AG10803 (cell line): Measurements from ENCODE around the gene CASZ1.
A peak's percentile ranks its signal among the peaks of the same experiment; 100 is the strongest.

Source experiments
- DNase-seq: peaks from one replicate; pipeline ENCODE4 v3.0.0; 2010; ENCODE audit warnings: low read depth
- H3K4me3 ChIP-seq: 2 replicates; pipeline ENCODE4 v1.5.1; 2011; ENCODE audit warnings: mild to moderate bottlenecking, low read length, control low read depth
- TF ChIP-seq, protein P1 (sequence below): conservative IDR thresholded peaks from 2 replicates; pipeline ENCODE4 v1.5.1; 2011; ENCODE audit warnings: mild to moderate bottlenecking, low read length, control low read depth, inconsistent platforms

The CASZ1 gene

DNA sequence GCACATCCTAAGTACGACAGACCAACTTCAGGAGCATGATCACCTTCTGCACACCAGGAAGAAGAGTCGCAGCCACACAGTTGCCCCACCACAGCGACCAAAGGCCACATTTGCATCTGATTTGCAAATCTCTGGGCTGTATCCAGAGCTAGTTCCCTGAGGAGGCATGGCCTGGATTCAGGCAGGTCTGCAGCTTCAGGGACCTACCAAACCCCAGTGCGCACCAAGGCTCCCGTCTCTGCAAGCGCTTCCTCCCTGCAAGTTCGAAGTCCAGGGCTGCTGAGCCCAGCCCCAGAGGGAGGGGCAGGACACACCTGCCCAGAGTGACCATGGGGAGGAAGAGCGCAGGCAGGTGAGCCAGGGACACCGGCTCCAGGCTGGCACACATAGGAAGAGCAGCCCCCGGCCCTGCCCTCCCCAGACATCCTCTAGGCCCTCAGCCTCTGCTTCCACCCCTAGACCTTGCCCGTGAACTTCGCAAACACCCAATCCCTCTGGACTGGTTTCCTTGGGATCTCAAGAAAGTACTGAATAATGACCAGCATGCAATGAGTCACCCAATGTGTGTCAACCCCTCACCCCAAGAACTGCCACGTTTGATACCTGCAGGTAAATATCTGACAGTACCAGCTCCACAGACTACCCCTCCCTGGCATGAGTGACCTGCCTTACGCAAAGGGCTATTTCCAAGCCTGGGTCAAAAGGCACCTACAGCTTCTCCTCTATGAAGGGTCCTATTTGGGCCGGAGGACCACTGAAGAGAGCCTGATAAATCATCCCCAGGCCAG is 36.8 kb downstream of the CASZ1 start:
- TF ChIP-seq, protein P1, sequence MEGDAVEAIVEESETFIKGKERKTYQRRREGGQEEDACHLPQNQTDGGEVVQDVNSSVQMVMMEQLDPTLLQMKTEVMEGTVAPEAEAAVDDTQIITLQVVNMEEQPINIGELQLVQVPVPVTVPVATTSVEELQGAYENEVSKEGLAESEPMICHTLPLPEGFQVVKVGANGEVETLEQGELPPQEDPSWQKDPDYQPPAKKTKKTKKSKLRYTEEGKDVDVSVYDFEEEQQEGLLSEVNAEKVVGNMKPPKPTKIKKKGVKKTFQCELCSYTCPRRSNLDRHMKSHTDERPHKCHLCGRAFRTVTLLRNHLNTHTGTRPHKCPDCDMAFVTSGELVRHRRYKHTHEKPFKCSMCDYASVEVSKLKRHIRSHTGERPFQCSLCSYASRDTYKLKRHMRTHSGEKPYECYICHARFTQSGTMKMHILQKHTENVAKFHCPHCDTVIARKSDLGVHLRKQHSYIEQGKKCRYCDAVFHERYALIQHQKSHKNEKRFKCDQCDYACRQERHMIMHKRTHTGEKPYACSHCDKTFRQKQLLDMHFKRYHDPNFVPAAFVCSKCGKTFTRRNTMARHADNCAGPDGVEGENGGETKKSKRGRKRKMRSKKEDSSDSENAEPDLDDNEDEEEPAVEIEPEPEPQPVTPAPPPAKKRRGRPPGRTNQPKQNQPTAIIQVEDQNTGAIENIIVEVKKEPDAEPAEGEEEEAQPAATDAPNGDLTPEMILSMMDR, result no peak
- no peak overlapping the region for H3K4me3 ChIP-seq
- no peak for DNase-seq

DNA sequence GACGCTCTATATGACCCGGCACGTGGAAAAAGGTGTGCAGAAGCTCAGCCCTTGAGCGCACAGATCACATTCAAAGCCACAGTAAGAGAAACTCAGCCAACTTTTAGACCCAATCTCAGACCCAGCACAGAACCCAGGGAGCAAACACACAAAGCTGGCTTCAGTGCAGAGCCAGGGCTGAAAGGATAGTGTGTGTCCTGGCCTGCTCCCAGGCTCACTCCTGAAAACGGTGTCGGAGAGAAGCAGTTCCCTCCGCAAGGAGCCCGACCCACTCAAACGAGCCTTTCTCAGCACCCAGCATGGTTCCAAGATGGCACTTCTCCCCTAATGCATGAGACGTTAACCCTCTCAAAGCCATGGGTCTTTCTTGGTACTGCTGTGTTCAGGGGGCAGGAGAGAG is 39.6 kb downstream of the CASZ1 start:
- no peak overlapping the region for H3K4me3 ChIP-seq
- no peak for DNase-seq
- TF ChIP-seq, protein P1, result no peak

DNA sequence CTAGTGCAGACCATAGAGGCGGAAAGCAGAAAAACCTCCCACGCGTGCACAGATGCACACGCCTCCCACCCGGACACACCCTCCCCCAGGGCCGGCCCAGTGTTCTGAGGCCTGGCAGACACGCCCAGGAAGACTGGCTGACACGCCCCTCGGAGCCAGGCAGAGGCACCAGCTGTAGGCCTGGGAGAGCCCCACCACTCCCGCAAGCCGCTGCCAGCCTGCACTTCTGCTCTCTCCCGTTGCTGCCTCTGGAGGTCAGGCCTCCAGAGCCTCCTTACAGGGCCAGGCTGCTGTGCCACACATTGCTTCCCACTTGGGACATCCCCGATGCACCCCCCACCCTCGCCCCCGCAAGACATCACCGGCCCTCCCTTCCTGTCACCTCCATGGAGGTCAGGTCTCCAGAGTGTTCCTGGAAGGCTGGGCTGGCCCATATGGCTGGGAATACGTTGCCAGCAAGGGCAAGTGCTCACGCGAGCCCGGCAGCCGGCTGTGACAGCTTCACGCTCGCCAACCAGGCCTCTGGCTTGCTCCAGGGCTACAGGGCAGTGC is 40.4 kb downstream of the CASZ1 start:
- peak; percentile 32 for DNase-seq
- TF ChIP-seq, protein P1, result no peak

DNA sequence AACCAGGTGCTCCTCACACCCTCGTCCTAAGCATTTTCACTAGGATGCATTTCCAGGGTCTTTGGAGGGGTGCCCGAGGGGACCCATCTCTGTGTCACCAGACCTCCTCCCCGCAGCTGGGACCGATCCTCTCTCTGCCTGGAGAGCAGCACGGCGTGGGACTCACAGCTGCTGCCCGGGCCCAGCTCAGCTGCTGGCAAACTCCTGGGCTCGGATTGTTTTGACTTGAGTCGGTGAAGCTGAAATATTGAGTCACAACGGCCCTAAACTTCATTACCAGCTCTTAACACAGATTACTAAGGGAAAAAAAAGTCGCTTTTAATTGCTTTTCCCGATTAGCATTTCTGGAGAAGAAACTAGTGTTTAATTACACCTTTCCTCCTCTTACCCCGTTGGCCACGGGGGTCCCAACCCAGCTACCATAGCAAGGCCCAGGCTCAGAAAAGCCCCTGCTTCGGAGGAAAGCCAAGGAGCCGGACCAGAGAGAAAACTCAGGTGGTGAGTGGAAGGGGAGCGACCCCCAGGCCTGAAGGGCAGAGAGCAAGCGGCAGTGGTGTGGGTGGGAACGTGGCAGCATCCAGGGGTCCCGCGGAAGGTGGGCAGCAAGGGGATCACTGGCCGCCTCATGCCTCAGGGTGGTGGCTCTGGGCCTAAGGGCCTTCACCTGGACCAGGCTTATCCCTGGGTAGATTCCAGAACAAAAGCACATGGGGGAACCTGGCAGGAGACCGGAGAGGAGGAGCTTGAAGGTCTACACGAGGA is 41.7 kb downstream of the CASZ1 start:
- H3K4me3 ChIP-seq, result no peak overlapping the region
- TF ChIP-seq, protein P1, result no peak
- peak; percentile 52 for DNase-seq

More for the DNA sequence above, 40.4 kb downstream of the CASZ1 start:
- H3K4me3 ChIP-seq, result no peak overlapping the region

DNA sequence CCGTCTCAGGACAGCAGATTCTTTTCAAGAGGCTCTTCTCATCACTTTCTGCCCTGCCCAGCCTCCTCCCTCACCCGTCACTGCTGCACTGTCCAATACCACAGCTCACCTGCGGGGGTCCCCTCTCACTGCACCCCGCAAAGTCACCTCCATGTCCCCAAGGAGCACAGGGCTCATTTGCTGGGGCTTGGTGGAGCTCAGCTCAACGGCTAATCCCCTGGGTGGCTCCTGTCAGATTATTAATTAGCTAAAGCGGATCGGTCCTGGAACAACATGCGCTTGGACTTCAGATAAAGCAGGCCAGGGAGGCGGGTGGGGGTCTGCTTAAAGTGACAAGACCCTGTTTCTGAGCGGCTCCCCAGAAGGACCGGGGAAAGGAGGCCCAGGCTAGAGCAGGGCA is 43.1 kb downstream of the CASZ1 start:
- no peak overlapping the region for H3K4me3 ChIP-seq
- no peak for DNase-seq

DNA sequence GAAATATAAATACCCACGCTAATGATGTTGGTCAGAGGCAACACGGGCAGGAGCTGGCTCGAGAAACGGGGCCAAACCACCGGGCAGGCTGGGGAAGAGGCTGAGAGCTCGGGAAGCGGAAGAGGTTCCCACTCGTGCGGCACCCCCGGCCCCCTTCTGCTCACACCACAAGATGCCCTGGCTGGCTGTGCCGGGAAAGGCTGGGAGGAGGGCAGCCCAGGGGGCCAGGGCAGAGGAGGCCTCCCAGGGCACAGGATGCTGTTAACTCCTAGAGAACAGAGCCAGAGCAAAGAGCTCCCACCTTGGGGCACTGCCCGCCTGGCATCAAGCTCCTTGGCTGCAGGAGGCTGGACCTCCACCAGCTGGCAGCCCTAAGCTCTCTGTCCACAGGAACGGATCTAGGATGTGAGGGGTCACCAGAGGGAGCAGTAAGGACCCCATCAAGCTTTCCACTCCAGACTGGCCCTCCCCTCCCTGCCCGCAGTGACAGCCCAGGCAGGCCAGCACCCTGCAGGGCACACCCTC is 44.8 kb downstream of the CASZ1 start:
- TF ChIP-seq, protein P1, result no peak
- H3K4me3 ChIP-seq, result no peak overlapping the region
- no peak for DNase-seq

More for the DNA sequence above, 43.1 kb downstream of the CASZ1 start:
- TF ChIP-seq, protein P1, result no peak
